ENCODE data around the gene ARHGAP26.
A peak's percentile ranks its signal among the peaks of the same experiment; 100 is the strongest.

ARHGAP26 gene

GRCh38 chr5:143177263-143177983 lies 407.2 kb downstream of the ARHGAP26 start:
- no peaks in the 10 kb centered on the region for H3K27me3 Mint-ChIP-seq
- H3K27ac Mint-ChIP-seq = no peak overlapping the region
- H3K4me3 Mint-ChIP-seq = no peak overlapping the region
- H3K9me3 Mint-ChIP-seq = no peaks in the 10 kb centered on the region
- H3K36me3 Mint-ChIP-seq (ENCODE audit: insufficient read depth) = no peaks in the 10 kb centered on the region
- H3K4me1 Mint-ChIP-seq (ENCODE audit: low read depth in 2 of 2) = peaks cover 22 to 36% of the 10 kb centered on the region in 2 donors
- DNase-seq (no peak), ATAC-seq (replicated peaks) (no peak)

- Mint-ChIP-seq H3K4me1 (ENCODE audit: low read depth in 2 of 2) (peaks cover 33 to 46% of the 10 kb centered on the region in 2 donors), H3K36me3 (ENCODE audit: insufficient read depth) (peaks cover 4% of the 10 kb centered on the region), H3K27ac (no peak overlapping the region), H3K9me3 (no peaks in the 10 kb centered on the region), H3K27me3 (no peaks in the 10 kb centered on the region), H3K4me3 (no peak overlapping the region)
- DNase-seq = no peak
- ATAC-seq (replicated peaks) = no peak
Observed at GRCh38 chr5:143179126-143179740, 409.1 kb downstream of the ARHGAP26 start.

- Mint-ChIP-seq H3K27me3 (no peaks in the 10 kb centered on the region), H3K4me1 (ENCODE audit: low read depth in 2 of 2) (peaks cover 35 to 52% of the 10 kb centered on the region in 2 donors), H3K36me3 (ENCODE audit: insufficient read depth) (peaks cover 4% of the 10 kb centered on the region), H3K27ac (peak overlapping the region; percentile 67 to 83), H3K9me3 (no peaks in the 10 kb centered on the region), H3K4me3 (no peak overlapping the region)
- ATAC-seq (replicated peaks) (no peak), DNase-seq (no peak)
Observed at GRCh38 chr5:143180751-143181150, 410.6 kb downstream of the ARHGAP26 start.

- Mint-ChIP-seq H3K9me3 (no peaks in the 10 kb centered on the region), H3K36me3 (ENCODE audit: insufficient read depth) (peaks cover 4% of the 10 kb centered on the region), H3K27ac (peak overlapping the region; percentile 67 to 83), H3K4me3 (peak overlapping the region in 1 of 2 donors; percentile 35), H3K4me1 (ENCODE audit: low read depth in 2 of 2) (peaks cover 35 to 52% of the 10 kb centered on the region in 2 donors), H3K27me3 (no peaks in the 10 kb centered on the region)
- DNase-seq = no peak
- no peak for ATAC-seq (replicated peaks)
Observed at GRCh38 chr5:143181173-143181572, 411.0 kb downstream of the ARHGAP26 start.

GRCh38 chr5:143182106-143182505 lies 411.9 kb downstream of the ARHGAP26 start:
- no peaks in the 10 kb centered on the region for H3K9me3 Mint-ChIP-seq
- H3K4me1 Mint-ChIP-seq (ENCODE audit: low read depth in 2 of 2) = peaks cover 38 to 52% of the 10 kb centered on the region in 2 donors
- ATAC-seq (replicated peaks) = no peak
- H3K36me3 Mint-ChIP-seq (ENCODE audit: insufficient read depth) = peaks cover 4% of the 10 kb centered on the region
- H3K27ac Mint-ChIP-seq = peak overlapping the region; percentile 58 to 67
- H3K27me3 Mint-ChIP-seq = no peaks in the 10 kb centered on the region
- no peak for DNase-seq
- H3K4me3 Mint-ChIP-seq = peak overlapping the region in 1 of 2 donors; percentile 42

GRCh38 chr5:143182901-143183820 lies 413.0 kb downstream of the ARHGAP26 start:
- ATAC-seq (replicated peaks) (peak; percentile 79), DNase-seq (peak in 1 of 3 experiments; percentile 8)
- peaks cover 4% of the 10 kb centered on the region for H3K36me3 Mint-ChIP-seq (ENCODE audit: insufficient read depth)
- H3K4me3 Mint-ChIP-seq = peak overlapping the region; percentile 24 to 42
- no peaks in the 10 kb centered on the region for H3K27me3 Mint-ChIP-seq
- H3K9me3 Mint-ChIP-seq = no peaks in the 10 kb centered on the region
- peaks cover 38 to 56% of the 10 kb centered on the region in 2 donors for H3K4me1 Mint-ChIP-seq (ENCODE audit: low read depth in 2 of 2)
- H3K27ac Mint-ChIP-seq = peak overlapping the region; percentile 58 to 67

GRCh38 chr5:143183989-143184388 lies 413.8 kb downstream of the ARHGAP26 start:
- Mint-ChIP-seq H3K27ac (peak overlapping the region; percentile 58 to 67), H3K27me3 (no peaks in the 10 kb centered on the region), H3K9me3 (no peaks in the 10 kb centered on the region), H3K36me3 (ENCODE audit: insufficient read depth) (peaks cover 4% of the 10 kb centered on the region), H3K4me1 (ENCODE audit: low read depth in 2 of 2) (peaks cover 41 to 60% of the 10 kb centered on the region in 2 donors), H3K4me3 (peak overlapping the region in 1 of 2 donors; percentile 42)
- DNase-seq (no peak), ATAC-seq (replicated peaks) (no peak)

- DNase-seq (no peak), ATAC-seq (replicated peaks) (no peak)
- Mint-ChIP-seq H3K27ac (no peak overlapping the region), H3K36me3 (ENCODE audit: insufficient read depth) (peaks cover 10% of the 10 kb centered on the region), H3K4me1 (ENCODE audit: low read depth in 2 of 2) (peaks cover 26 to 39% of the 10 kb centered on the region in 2 donors), H3K9me3 (no peaks in the 10 kb centered on the region), H3K4me3 (no peak overlapping the region), H3K27me3 (no peaks in the 10 kb centered on the region)
Observed at GRCh38 chr5:143186623-143187022, 416.4 kb downstream of the ARHGAP26 start.

- H3K9me3 Mint-ChIP-seq = no peaks in the 10 kb centered on the region
- H3K27ac Mint-ChIP-seq = no peak overlapping the region
- H3K4me1 Mint-ChIP-seq (ENCODE audit: low read depth in 2 of 2) = peaks cover 18 to 34% of the 10 kb centered on the region in 2 donors
- no peaks in the 10 kb centered on the region for H3K27me3 Mint-ChIP-seq
- H3K36me3 Mint-ChIP-seq (ENCODE audit: insufficient read depth) = peaks cover 10% of the 10 kb centered on the region
- no peak for ATAC-seq (replicated peaks)
- DNase-seq = no peak
- no peak overlapping the region for H3K4me3 Mint-ChIP-seq
Observed at GRCh38 chr5:143187495-143187894, 417.3 kb downstream of the ARHGAP26 start.

GRCh38 chr5:143188083-143188482 lies 417.9 kb downstream of the ARHGAP26 start:
- Mint-ChIP-seq H3K36me3 (ENCODE audit: insufficient read depth) (peaks cover 6% of the 10 kb centered on the region), H3K27ac (peak overlapping the region in 1 of 2 donors; percentile 2), H3K27me3 (no peaks in the 10 kb centered on the region), H3K9me3 (no peaks in the 10 kb centered on the region), H3K4me3 (no peak overlapping the region), H3K4me1 (ENCODE audit: low read depth in 2 of 2) (peaks cover 15 to 28% of the 10 kb centered on the region in 2 donors)
- ATAC-seq (replicated peaks) (no peak), DNase-seq (no peak)

GRCh38 chr5:143188692-143189091 lies 418.5 kb downstream of the ARHGAP26 start:
- no peak for DNase-seq
- Mint-ChIP-seq H3K27me3 (no peaks in the 10 kb centered on the region), H3K27ac (peak overlapping the region in 1 of 2 donors; percentile 2), H3K4me1 (ENCODE audit: low read depth in 2 of 2) (peaks cover 10 to 22% of the 10 kb centered on the region in 2 donors), H3K4me3 (no peak overlapping the region), H3K9me3 (no peaks in the 10 kb centered on the region), H3K36me3 (ENCODE audit: insufficient read depth) (peaks cover 6% of the 10 kb centered on the region)
- ATAC-seq (replicated peaks) = no peak

GRCh38 chr5:143190260-143190810 lies 420.2 kb downstream of the ARHGAP26 start:
- H3K4me3 Mint-ChIP-seq = no peak overlapping the region
- ATAC-seq (replicated peaks) = no peak
- peaks cover 6% of the 10 kb centered on the region for H3K36me3 Mint-ChIP-seq (ENCODE audit: insufficient read depth)
- no peak for DNase-seq
- no peak overlapping the region for H3K27ac Mint-ChIP-seq
- peaks cover 11 to 12% of the 10 kb centered on the region in 2 donors for H3K4me1 Mint-ChIP-seq (ENCODE audit: low read depth in 2 of 2)
- no peaks in the 10 kb centered on the region for H3K27me3 Mint-ChIP-seq
- H3K9me3 Mint-ChIP-seq = no peaks in the 10 kb centered on the region

GRCh38 chr5:143191720-143192119 lies 421.5 kb downstream of the ARHGAP26 start:
- Mint-ChIP-seq H3K4me1 (ENCODE audit: low read depth in 2 of 2) (peaks cover 10 to 11% of the 10 kb centered on the region in 2 donors), H3K4me3 (no peak overlapping the region), H3K27ac (no peak overlapping the region), H3K36me3 (ENCODE audit: insufficient read depth) (peaks cover 6% of the 10 kb centered on the region), H3K27me3 (no peaks in the 10 kb centered on the region), H3K9me3 (no peaks in the 10 kb centered on the region)
- ATAC-seq (replicated peaks) = no peak
- no peak for DNase-seq

Data from effector memory CD8-positive, alpha-beta T cell (primary cell).